OCI-LY1 (cell line): ENCODE data around the gene MICOS13.

Experiments used
- H2AFZ ChIP-seq: fragments of 200-600 bp; sonication (generic), shearing (Covaris generic); 2 replicates; pipeline ENCODE4 v1.6.0; 2014; ENCODE audit warnings: antibody characterized with exemption, mild to moderate bottlenecking, low read length
- H3F3A ChIP-seq: fragments of 200-600 bp; sonication (generic), shearing (Covaris generic); 2 replicates; pipeline ENCODE4 v1.6.0; 2014; ENCODE audit warnings: mild to moderate bottlenecking, antibody characterized with exemption, low read length, moderate library complexity; ENCODE audit not compliant: insufficient read depth
- H3K27ac ChIP-seq: fragments of 200-600 bp; sonication (generic); 2 replicates; pipeline ENCODE4 v1.5.1; 2014; ENCODE audit warnings: low read length, mixed run types, mild to moderate bottlenecking, low read depth; ENCODE audit not compliant: poor library complexity, severe bottlenecking
- H3K27me3 ChIP-seq: fragments of 200-600 bp; sonication (generic); 2 replicates; pipeline ENCODE4 v1.6.0; 2014; ENCODE audit warnings: antibody characterized with exemption, mild to moderate bottlenecking, low read length, moderate library complexity; ENCODE audit not compliant: insufficient read depth
- H3K36me3 ChIP-seq: fragments of 200-600 bp; sonication (generic); 2 replicates; pipeline ENCODE4 v1.6.1; 2014; ENCODE audit warnings: mild to moderate bottlenecking, antibody characterized with exemption, low read length, moderate library complexity, mixed read lengths; ENCODE audit not compliant: insufficient read depth
- H3K4me1 ChIP-seq: fragments of 200-600 bp; sonication (generic); 2 replicates; pipeline ENCODE4 v1.5.1; 2014; ENCODE audit warnings: mild to moderate bottlenecking, low read length, moderate library complexity; ENCODE audit not compliant: insufficient read depth, severe bottlenecking
- H3K4me2 ChIP-seq: fragments of 200-600 bp; sonication (generic), shearing (Covaris generic); 2 replicates; pipeline ENCODE4 v1.6.1; 2014; ENCODE audit warnings: low read length
- H3K4me3 ChIP-seq: fragments of 200-600 bp; sonication (generic); 2 replicates; pipeline ENCODE4 v1.5.1; 2014; ENCODE audit warnings: low read length, low read depth, mild to moderate bottlenecking, mixed read lengths; ENCODE audit not compliant: poor library complexity, severe bottlenecking
- H3K79me2 ChIP-seq: fragments of 200-600 bp; shearing (Covaris generic); 2 replicates; pipeline ENCODE4 v1.6.1; 2016; ENCODE audit warnings: mixed run types, low read length, mixed read lengths; ENCODE audit not compliant: insufficient read depth
- H3K9ac ChIP-seq: fragments of 200-600 bp; sonication (generic), shearing (Covaris generic); 2 replicates; pipeline ENCODE4 v1.6.1; 2014; ENCODE audit warnings: mild to moderate bottlenecking, low read length, mixed read lengths
- H3K9me2 ChIP-seq: fragments of 200-600 bp; sonication (generic), shearing (Covaris generic); 2 replicates; pipeline ENCODE4 v1.6.1; 2014; ENCODE audit warnings: low read depth, mild to moderate bottlenecking, low read length, mixed read lengths
- H3K9me3 ChIP-seq: fragments of 200-600 bp; shearing (Covaris generic); 2 replicates; pipeline ENCODE4 v1.6.1; 2014; ENCODE audit warnings: low read length, mixed read lengths
- H4K20me1 ChIP-seq: fragments of 200-600 bp; sonication (generic), shearing (Covaris generic); 2 replicates; pipeline ENCODE4 v1.6.0; 2016; ENCODE audit warnings: mild to moderate bottlenecking, low read length; ENCODE audit not compliant: insufficient read depth
- CTCF ChIP-seq: fragments of 200-600 bp; sonication (generic), shearing (Covaris generic); IDR thresholded peaks from 2 replicates; pipeline ENCODE4 v1.5.1; 2017; ENCODE audit warnings: mild to moderate bottlenecking, antibody characterized with exemption, low read length, moderate library complexity, mixed read lengths
- EZH2 ChIP-seq: fragments of 200-600 bp; sonication (generic), shearing (Covaris generic); IDR thresholded peaks from 2 replicates; pipeline ENCODE4 v1.8.0; 2017; ENCODE audit warnings: borderline replicate concordance, mixed run types, mild to moderate bottlenecking, antibody characterized with exemption, low read length, moderate library complexity, mixed read lengths

MICOS13 gene

GRCh38 chr19:5711713-5712161 lies 31.4 kb upstream of the MICOS13 start:
- H3K36me3 ChIP-seq, result peaks cover 76% of the 10 kb centered on the region
- H3K4me3 ChIP-seq, result no peak overlapping the region
- H3K9ac ChIP-seq, result no peak overlapping the region
- H3K9me3 ChIP-seq, result no peaks in the 10 kb centered on the region
- H3F3A ChIP-seq, result no peaks in the 10 kb centered on the region
- TF ChIP-seq CTCF (no peak), EZH2 (no peak)
- H3K27me3 ChIP-seq, result no peaks in the 10 kb centered on the region
- H3K79me2 ChIP-seq, result peaks cover 15% of the 10 kb centered on the region
- no peaks in the 10 kb centered on the region for H4K20me1 ChIP-seq
- no peak overlapping the region for H3K4me2 ChIP-seq
- no peaks in the 10 kb centered on the region for H3K9me2 ChIP-seq
- no peak overlapping the region for H3K27ac ChIP-seq
- H2AFZ ChIP-seq, result no peak overlapping the region
- H3K4me1 ChIP-seq, result no peaks in the 10 kb centered on the region

- Histone ChIP-seq H3F3A (no peaks in the 10 kb centered on the region), H3K36me3 (peaks cover 80% of the 10 kb centered on the region)
Observed at GRCh38 chr19:5711025-5711424, 30.7 kb upstream of the MICOS13 start.

GRCh38 chr19:5707576-5708575 lies 27.6 kb upstream of the MICOS13 start:
- H2AFZ ChIP-seq, result no peak overlapping the region
- H3K4me3 ChIP-seq, result no peak overlapping the region
- H3K27ac ChIP-seq, result no peak overlapping the region
- H3K9me3 ChIP-seq, result no peaks in the 10 kb centered on the region
- H3F3A ChIP-seq, result no peaks in the 10 kb centered on the region
- H3K4me1 ChIP-seq, result no peaks in the 10 kb centered on the region
- no peaks in the 10 kb centered on the region for H3K27me3 ChIP-seq
- H3K9me2 ChIP-seq, result no peaks in the 10 kb centered on the region
- H4K20me1 ChIP-seq, result no peaks in the 10 kb centered on the region
- H3K9ac ChIP-seq, result no peak overlapping the region
- H3K36me3 ChIP-seq, result peaks cover 92% of the 10 kb centered on the region
- no peak for TF ChIP-seq CTCF
- TF ChIP-seq EZH2, result no peak
- no peaks in the 10 kb centered on the region for H3K79me2 ChIP-seq
- no peak overlapping the region for H3K4me2 ChIP-seq

More at GRCh38 chr19:5711025-5711424, 30.7 kb upstream of the MICOS13 start:
- Histone ChIP-seq H3K4me2 (no peak overlapping the region), H3K4me3 (no peak overlapping the region), H3K27me3 (no peaks in the 10 kb centered on the region), H3K79me2 (peaks cover 10% of the 10 kb centered on the region), H3K9me3 (no peaks in the 10 kb centered on the region), H3K4me1 (no peaks in the 10 kb centered on the region), H3K9me2 (no peaks in the 10 kb centered on the region), H2AFZ (no peak overlapping the region), H4K20me1 (no peaks in the 10 kb centered on the region), H3K27ac (no peak overlapping the region), H3K9ac (no peak overlapping the region)
- no peak for TF ChIP-seq EZH2
- TF ChIP-seq CTCF, result no peak
